ENCODE results near the gene EFNA3. TPM values are rescaled to one million over a fixed set of nuclear protein-coding genes. Genes with fewer than 3 reads are reported as not detected.
"Not testable (repeated sequence)": the region's sequence is repeated elsewhere in the genome, so short reads cannot be mapped to it uniquely, and the experiment has no call there.

EFNA3 gene
- polyA plus RNA-seq, 1 donor from 2014 or later: 12.2 TPM

- Histone ChIP-seq H2AFZ (ENCODE audit: low read depth, low read length) (no peak overlapping the region), H3K27ac (ENCODE audit: low read length) (no peak overlapping the region), H3K9ac (ENCODE audit: low read length) (no peak overlapping the region), H3K9me2 (ENCODE audit: insufficient read depth, low read length) (no peaks in the 10 kb centered on the region), H3K36me3 (ENCODE audit: insufficient read depth, low read length) (no peaks in the 10 kb centered on the region), H3K27me3 (ENCODE audit: insufficient read depth, low read depth, low read length) (no peaks in the 10 kb centered on the region), H3K4me3 (ENCODE audit: low read length) (no peak overlapping the region), H3K9me3 (ENCODE audit: low read length) (no peaks in the 10 kb centered on the region), H3K79me2 (replicated peaks; ENCODE audit: insufficient read depth, low read length) (no peaks in the 10 kb centered on the region), H3K4me2 (ENCODE audit: low read length) (no peak overlapping the region), H4K20me1 (ENCODE audit: insufficient read depth) (no peaks in the 10 kb centered on the region), H3F3A (ENCODE audit: insufficient read depth, low read length, poor library complexity, severe bottlenecking) (no peaks in the 10 kb centered on the region)
- TF ChIP-seq SMC3 (conservative IDR thresholded peaks at IDR 0.05; ENCODE audit: poor library complexity) (no peak), EP300 (conservative IDR thresholded peaks at IDR 0.05; ENCODE audit: poor library complexity, severe bottlenecking) (no peak), TAF1 (IDR thresholded peaks at IDR 0.05; ENCODE audit: low read depth) (no peak), REST (IDR thresholded peaks at IDR 0.05; ENCODE audit: borderline replicate concordance) (no peak), CTCF (IDR thresholded peaks at IDR 0.05; ENCODE audit: poor library complexity, severe bottlenecking) (no peak), POLR2AphosphoS5 (IDR thresholded peaks at IDR 0.05) (no peak), EZH2 (IDR thresholded peaks at IDR 0.05; ENCODE audit: borderline replicate concordance, insufficient read depth, low read length, poor library complexity, severe bottlenecking) (no peak), RAD21 (conservative IDR thresholded peaks at IDR 0.05) (no peak), MXI1 (conservative IDR thresholded peaks at IDR 0.05; ENCODE audit: poor library complexity, severe bottlenecking) (no peak)
Observed at GRCh38 chr1:155117610-155118009, 39.0 kb downstream of the EFNA3 start.

- not testable (repeated sequence) for H3K27me3 ChIP-seq (ENCODE audit: insufficient read depth, low read depth, low read length); H3K9ac ChIP-seq (ENCODE audit: low read length); H3K36me3 ChIP-seq (ENCODE audit: insufficient read depth, low read length); H3K9me3 ChIP-seq (ENCODE audit: low read length); H4K20me1 ChIP-seq (ENCODE audit: insufficient read depth); H2AFZ ChIP-seq (ENCODE audit: low read depth, low read length); H3F3A ChIP-seq (ENCODE audit: insufficient read depth, low read length, poor library complexity, severe bottlenecking); H3K4me3 ChIP-seq (ENCODE audit: low read length); H3K9me2 ChIP-seq (ENCODE audit: insufficient read depth, low read length); H3K27ac ChIP-seq (ENCODE audit: low read length); H3K4me2 ChIP-seq (ENCODE audit: low read length); H3K79me2 ChIP-seq (replicated peaks; ENCODE audit: insufficient read depth, low read length)
Observed at GRCh38 chr1:155118090-155118489, 39.5 kb downstream of the EFNA3 start.

- no peaks in the 10 kb centered on the region for H3K79me2 ChIP-seq (replicated peaks; ENCODE audit: insufficient read depth, low read length)
- H3K9me3 ChIP-seq (ENCODE audit: low read length): no peaks in the 10 kb centered on the region
- H3K36me3 ChIP-seq (ENCODE audit: insufficient read depth, low read length): no peaks in the 10 kb centered on the region
- TF ChIP-seq TAF1 (IDR thresholded peaks at IDR 0.05; ENCODE audit: low read depth) (no peak), RAD21 (conservative IDR thresholded peaks at IDR 0.05) (no peak), SMC3 (conservative IDR thresholded peaks at IDR 0.05; ENCODE audit: poor library complexity) (no peak)
- no peak overlapping the region for H3K4me3 ChIP-seq (ENCODE audit: low read length)
- no peak overlapping the region for H3K27ac ChIP-seq (ENCODE audit: low read length)
- no peaks in the 10 kb centered on the region for H3K9me2 ChIP-seq (ENCODE audit: insufficient read depth, low read length)
- no peak overlapping the region for H3K9ac ChIP-seq (ENCODE audit: low read length)
- no peaks in the 10 kb centered on the region for H3F3A ChIP-seq (ENCODE audit: insufficient read depth, low read length, poor library complexity, severe bottlenecking)
- peaks cover 10% of the 10 kb centered on the region for H3K27me3 ChIP-seq (ENCODE audit: insufficient read depth, low read depth, low read length)
- H4K20me1 ChIP-seq (ENCODE audit: insufficient read depth): no peaks in the 10 kb centered on the region
- H2AFZ ChIP-seq (ENCODE audit: low read depth, low read length): no peak overlapping the region
- H3K4me2 ChIP-seq (ENCODE audit: low read length): no peak overlapping the region
Observed at GRCh38 chr1:155120253-155120652, 41.6 kb downstream of the EFNA3 start.

All from neural cell (in vitro differentiated cells).